CD4-positive, alpha-beta T cell treated with Interleukin-17A for 4 hours (primary cell): ENCODE data around the gene FAM78A.
"Not testable (repeated sequence)": the region's sequence is repeated elsewhere in the genome, so short reads cannot be mapped to it uniquely, and the experiment has no call there.

ENCODE experiments used
- DNase-seq: peaks from one replicate; pipeline ENCODE4 v3.0.0-alpha.2; 2020; ENCODE audit warnings: mixed read lengths

FAM78A gene

GRCh38 chr9:131262327-131263032 lies 13.8 kb downstream of the FAM78A start:
- peak; percentile 2 for DNase-seq

GRCh38 chr9:131260751-131261452 lies 15.4 kb downstream of the FAM78A start:
- DNase-seq: peak; percentile 1

GRCh38 chr9:131259916-131260597 lies 16.3 kb downstream of the FAM78A start:
- peak; percentile 2 for DNase-seq

DNA sequence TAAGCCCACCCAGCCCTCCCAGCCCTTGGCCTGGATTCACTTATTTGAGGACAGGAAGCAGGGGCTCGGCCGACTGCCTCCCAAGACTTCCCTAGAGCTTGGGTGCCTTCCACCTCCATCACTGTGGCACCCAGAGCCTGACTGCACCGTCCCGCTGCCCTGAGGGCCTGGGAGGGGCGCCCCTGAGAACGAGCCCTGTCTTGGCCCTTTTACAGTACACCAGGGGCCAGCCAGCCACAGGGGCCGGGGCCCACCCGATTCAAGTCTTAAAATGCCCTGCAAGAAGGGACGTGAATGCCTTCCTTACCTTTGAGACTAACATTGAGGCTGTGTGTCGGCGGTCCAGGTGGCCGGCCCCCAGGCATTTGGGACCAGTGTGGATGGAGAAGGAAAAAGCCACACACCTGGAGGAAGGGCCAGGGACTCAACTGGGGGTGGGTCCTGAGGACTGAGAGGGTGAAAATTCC lies 16.8 kb downstream of the FAM78A start:
- DNase-seq: peak; percentile 1

- DNase-seq: peak; percentile 2
Observed at GRCh38 chr9:131258698-131259431, 17.4 kb downstream of the FAM78A start.

GRCh38 chr9:131258186-131258585 lies 18.1 kb downstream of the FAM78A start:
- DNase-seq: peak; percentile 5

DNA sequence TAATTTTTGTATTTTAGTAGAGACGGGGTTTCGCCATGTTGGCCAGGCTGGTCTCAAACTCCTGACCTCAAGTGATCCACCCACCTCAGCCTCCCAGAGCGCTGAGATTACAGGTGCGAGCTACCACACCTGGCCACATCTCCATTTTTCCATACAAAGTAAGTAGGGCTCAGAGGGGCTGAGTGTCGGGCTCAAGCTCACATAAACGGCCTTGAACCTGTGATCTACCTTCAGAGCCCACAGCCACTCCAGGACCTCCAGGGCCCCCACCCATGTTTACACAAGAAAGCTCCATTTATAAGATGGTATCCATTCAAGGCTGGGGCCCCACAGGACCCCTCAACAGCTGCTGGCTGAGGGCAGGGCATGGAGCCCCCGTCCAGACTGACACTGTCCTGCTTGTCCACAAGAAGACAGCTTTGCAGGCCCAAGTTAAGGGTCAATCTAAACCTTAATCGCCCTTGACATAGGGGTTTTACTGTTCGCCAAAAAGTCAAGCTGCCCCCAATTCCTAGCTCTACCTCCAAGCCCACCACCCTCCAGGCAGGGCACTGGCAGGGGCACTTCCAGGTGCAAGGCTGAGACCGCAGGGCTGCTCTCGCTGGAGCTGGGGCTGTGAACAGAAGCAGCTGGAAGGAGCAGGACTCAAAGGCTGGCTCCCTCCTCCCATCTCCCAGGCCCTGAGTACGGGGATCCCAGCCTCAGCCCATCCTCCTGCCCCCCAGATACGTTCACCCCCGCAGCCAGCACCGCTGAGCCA lies 18.9 kb downstream of the FAM78A start:
- DNase-seq: peak; percentile 17

DNA sequence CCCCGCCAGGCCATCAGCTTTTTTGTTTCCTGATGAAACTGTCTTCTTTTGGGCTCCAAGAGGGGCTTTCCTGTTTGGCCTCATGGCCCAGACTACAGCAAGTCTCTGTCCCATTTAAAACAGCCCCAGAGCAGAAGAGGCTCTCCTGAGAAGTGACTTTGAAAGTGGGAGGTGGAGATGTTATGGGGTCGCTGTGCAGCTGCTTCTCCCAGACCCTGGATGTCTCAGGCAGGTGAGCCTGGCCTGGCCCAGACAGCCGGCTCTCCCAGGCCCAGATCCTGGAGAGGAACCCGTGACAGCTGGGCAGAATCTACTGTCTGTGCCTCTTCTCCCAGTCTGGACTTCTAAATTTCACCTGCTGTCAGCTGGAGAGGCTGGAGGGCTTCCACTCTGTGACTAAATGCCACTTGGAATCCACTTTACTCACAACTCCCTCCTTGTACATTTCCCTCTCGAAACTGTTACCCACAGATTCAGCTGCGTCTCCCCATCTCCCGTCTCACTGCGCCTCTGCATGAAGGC lies 20.6 kb downstream of the FAM78A start:
- DNase-seq: no peak

- no peak for DNase-seq
Observed at GRCh38 chr9:131254626-131255025, 21.7 kb downstream of the FAM78A start.

- peak; percentile 3 for DNase-seq
Observed at GRCh38 chr9:131253891-131254491, 22.3 kb downstream of the FAM78A start.

- peak; percentile 2 for DNase-seq
Observed at GRCh38 chr9:131252120-131252519, 24.2 kb downstream of the FAM78A start.

GRCh38 chr9:131246618-131247017 lies 29.7 kb downstream of the FAM78A start:
- DNase-seq: no peak

- DNase-seq: not testable (repeated sequence)
Observed at GRCh38 chr9:131244331-131244730, 32.0 kb downstream of the FAM78A start.

GRCh38 chr9:131240047-131240921 lies 36.0 kb downstream of the FAM78A start:
- DNase-seq: no peak

GRCh38 chr9:131239161-131239975 lies 36.9 kb downstream of the FAM78A start:
- DNase-seq: no peak

DNA sequence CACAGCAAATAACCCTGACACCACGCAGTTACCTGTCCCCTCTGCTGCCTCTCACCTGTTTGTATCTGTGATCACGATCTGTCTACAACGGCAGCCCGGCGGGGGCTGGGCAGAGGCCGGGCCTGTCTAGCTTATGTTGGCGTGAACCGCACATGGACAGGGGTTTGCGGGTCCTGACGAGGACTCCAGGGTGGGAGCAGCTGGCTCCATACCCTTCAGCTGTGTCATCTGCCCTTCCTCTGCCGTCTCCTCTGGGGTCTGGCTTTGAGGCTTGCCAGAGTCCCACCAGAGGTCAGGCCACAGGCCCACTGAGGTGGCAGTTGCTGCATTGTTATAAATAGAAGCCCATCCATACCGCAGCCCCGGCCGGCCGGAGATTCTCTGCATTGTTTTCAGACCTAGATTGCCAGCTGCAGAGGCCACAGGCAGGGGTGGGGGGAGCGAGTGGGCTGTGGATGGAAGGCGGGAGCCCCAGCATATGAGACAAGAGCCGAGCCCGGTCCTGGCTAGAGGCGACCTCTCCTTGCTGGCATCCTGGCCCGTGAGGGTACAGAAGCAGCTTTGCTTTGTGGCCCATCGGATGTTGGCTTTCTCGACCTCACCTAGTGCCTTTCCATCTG lies 37.8 kb downstream of the FAM78A start:
- no peak for DNase-seq

- peak; percentile 93 for DNase-seq
Observed at GRCh38 chr9:131237931-131238401, 38.3 kb downstream of the FAM78A start.

GRCh38 chr9:131237291-131237690 lies 39.0 kb downstream of the FAM78A start:
- no peak for DNase-seq

DNA sequence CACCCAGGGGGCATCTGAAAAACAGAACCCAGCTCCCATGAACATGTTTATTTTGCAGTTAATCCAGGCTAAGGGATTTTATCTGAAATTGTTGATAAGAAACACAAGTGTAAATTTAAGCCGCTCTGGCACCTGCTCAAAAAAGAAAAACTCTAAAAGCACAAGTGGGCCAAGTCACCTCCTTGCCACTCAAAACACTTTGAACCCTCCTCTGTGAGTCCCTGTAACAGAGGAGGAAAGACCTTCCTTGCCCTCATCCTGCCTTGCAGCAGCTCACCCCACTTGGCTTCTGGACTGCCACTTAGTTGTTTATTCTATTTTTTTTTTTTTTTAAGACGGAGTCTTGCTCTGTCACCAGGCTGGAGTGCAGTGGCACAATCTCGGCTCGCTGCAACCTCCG lies 39.5 kb downstream of the FAM78A start:
- no peak for DNase-seq
